HepG2 (cell line): ENCODE data around the gene LCK. TPM values are rescaled to one million over a fixed set of nuclear protein-coding genes. Genes with fewer than 3 reads are reported as not detected.

ENCODE experiments used
- AHR ChIP-seq: IDR thresholded peaks from 2 replicates; pipeline ENCODE4 v1.6.1; 2018; ENCODE audit warnings: missing genetic modification reagents, missing compliant biosample characterization
- AKAP8 ChIP-seq: sonication (generic); formaldehyde crosslinking; IDR thresholded peaks from 2 replicates; pipeline ENCODE4 v1.5.1; 2020; ENCODE audit warnings: mild to moderate bottlenecking, missing genetic modification reagents
- ATF1 ChIP-seq: IDR thresholded peaks from 2 replicates; pipeline ENCODE4 v1.6.1; 2016; ENCODE audit warnings: mild to moderate bottlenecking, control low read depth
- CC2D1A ChIP-seq: sonication (generic); formaldehyde crosslinking; IDR thresholded peaks from 2 replicates; pipeline ENCODE4 v1.8.1; 2023; ENCODE audit warnings: mild to moderate bottlenecking, missing genetic modification reagents
- CEBPB ChIP-seq: IDR thresholded peaks from 2 replicates; pipeline ENCODE4 v1.6.1; 2011; ENCODE audit warnings: low read depth, low read length, improper control_type of control experiment, borderline replicate concordance
- EEA1 ChIP-seq: sonication (generic); formaldehyde crosslinking; IDR thresholded peaks from 2 replicates; pipeline ENCODE4 v1.5.1; 2020; ENCODE audit warnings: mild to moderate bottlenecking, missing genetic modification reagents, borderline replicate concordance
- EZH2 ChIP-seq: conservative IDR thresholded peaks from 2 replicates; pipeline ENCODE4 v1.6.1; 2012; ENCODE audit warnings: mild to moderate bottlenecking, low read depth, low read length, moderate library complexity
- HMGA1 ChIP-seq: sonication (generic); formaldehyde crosslinking; conservative IDR thresholded peaks from 2 replicates; pipeline ENCODE4 v1.4.0; 2020; ENCODE audit warnings: missing genetic modification reagents
- MEIS1 ChIP-seq: sonication (generic); formaldehyde crosslinking; IDR thresholded peaks from 2 replicates; pipeline ENCODE4 v1.9.0; 2021; ENCODE audit warnings: mild to moderate bottlenecking, missing genetic modification reagents, moderate library complexity, borderline replicate concordance
- NFYB ChIP-seq: sonication (generic); formaldehyde crosslinking; IDR thresholded peaks from 2 replicates; pipeline ENCODE4 v1.4.0; 2020; ENCODE audit warnings: missing genetic modification reagents
- POLR2G ChIP-seq: fragments of 200-400 bp; formaldehyde crosslinking; IDR thresholded peaks from 2 replicates; pipeline ENCODE4 v1.6.1; 2018; ENCODE audit warnings: mild to moderate bottlenecking, low read depth, low read length, moderate library complexity
- SPEN ChIP-seq: sonication (generic); formaldehyde crosslinking; IDR thresholded peaks from 2 replicates; pipeline ENCODE4 v1.5.1; 2020; ENCODE audit warnings: low read depth, mild to moderate bottlenecking, missing genetic modification reagents
- TARDBP ChIP-seq: sonication (generic); formaldehyde crosslinking; IDR thresholded peaks from 2 replicates; pipeline ENCODE4 v1.8.0; 2022; ENCODE audit warnings: mild to moderate bottlenecking, missing genetic modification reagents
- THAP11 ChIP-seq: IDR thresholded peaks from 2 replicates; pipeline ENCODE4 v1.6.1; 2016; ENCODE audit warnings: missing biosample characterization, missing genetic modification reagents
- THYN1 ChIP-seq: sonication (generic); formaldehyde crosslinking; IDR thresholded peaks from 2 replicates; pipeline ENCODE4 v1.8.1; 2023; ENCODE audit warnings: low read depth, mild to moderate bottlenecking, moderate library complexity, missing genetic modification reagents, borderline replicate concordance
- U2AF1 ChIP-seq: fragments of 200-400 bp; formaldehyde crosslinking; optimal IDR thresholded peaks from 2 replicates; pipeline ENCODE3; 2017; ENCODE audit warnings: mild to moderate bottlenecking, low read depth, low read length
- ZNF501 ChIP-seq: sonication (generic); formaldehyde crosslinking; IDR thresholded peaks from 2 replicates; pipeline ENCODE4 v1.5.1; 2020; ENCODE audit warnings: mild to moderate bottlenecking, moderate library complexity, missing genetic modification reagents
- ZNF550 ChIP-seq: sonication (generic); formaldehyde crosslinking; IDR thresholded peaks from 2 replicates; pipeline ENCODE4 v1.4.0; 2020; ENCODE audit warnings: mild to moderate bottlenecking, missing genetic modification reagents, borderline replicate concordance
- ZNF614 ChIP-seq: IDR thresholded peaks from 2 replicates; pipeline ENCODE4 v1.6.1; 2018; ENCODE audit warnings: missing biosample characterization, missing genetic modification reagents, inconsistent platforms, borderline replicate concordance
- ZNF850 ChIP-seq: sonication (generic); formaldehyde crosslinking; conservative IDR thresholded peaks from 2 replicates; pipeline ENCODE4 v1.9.0; 2021; ENCODE audit warnings: mild to moderate bottlenecking, missing genetic modification reagents
- polyA plus RNA-seq, 8 experiments: library from polyadenylated mRNA; depleted of rRNA in 3 of 8; stranded (reverse) in 7 of 8; unstranded in 1 of 8; fragments of >200 nt; fragmentation: Illumina TruSeq in 4 of 8; extraction: Trizol in 4 of 8; gene quantifications; 2 replicates each; pipeline versions ENCODE4 v1.2.1 to v1.2.3, GENCODE V29; 2011 to 2016; ENCODE audit warnings: low read depth in 4 of 8, missing spikeins in 1 of 8, mixed read lengths in 1 of 8; ENCODE audit not compliant: insufficient read depth in 1 of 8
- total RNA-seq, 5 experiments: library from RNA; depleted of rRNA; stranded (reverse); fragments of >200 nt; fragmentation: Illumina TruSeq; extraction: Trizol; gene quantifications; 2 replicates each; pipeline ENCODE4 v1.2.3, GENCODE V29; 2016; ENCODE audit warnings: low read depth in 1 of 5
- TF ChIP-seq, protein P1 (sequence below), 2 experiments: sonication (generic) in 1 of 2; formaldehyde crosslinking in 1 of 2; IDR thresholded peaks; 2 replicates each; pipeline versions ENCODE4 v1.4.0 to v1.6.1; 2016 to 2020; ENCODE audit warnings: borderline replicate concordance in 1 of 2, low read depth in 1 of 2, mild to moderate bottlenecking in 1 of 2, missing genetic modification reagents in 1 of 2
- TF ChIP-seq, protein P2 (sequence below): sonication (generic); formaldehyde crosslinking; IDR thresholded peaks from 2 replicates; pipeline ENCODE4 v1.8.0; 2022; ENCODE audit warnings: mild to moderate bottlenecking, missing genetic modification reagents, moderate library complexity
- TF ChIP-seq, protein P3 (sequence below): sonication (generic); formaldehyde crosslinking; IDR thresholded peaks from 2 replicates; pipeline ENCODE4 v1.5.1; 2020; ENCODE audit warnings: mild to moderate bottlenecking, missing genetic modification reagents, borderline replicate concordance

The LCK gene
- total and polyA plus RNA-seq, 2 of the 13 experiments (the other 11 are each of a cell fraction or from before 2014, with no cell fraction given) = 0.93 to 1.8 TPM

DNA sequence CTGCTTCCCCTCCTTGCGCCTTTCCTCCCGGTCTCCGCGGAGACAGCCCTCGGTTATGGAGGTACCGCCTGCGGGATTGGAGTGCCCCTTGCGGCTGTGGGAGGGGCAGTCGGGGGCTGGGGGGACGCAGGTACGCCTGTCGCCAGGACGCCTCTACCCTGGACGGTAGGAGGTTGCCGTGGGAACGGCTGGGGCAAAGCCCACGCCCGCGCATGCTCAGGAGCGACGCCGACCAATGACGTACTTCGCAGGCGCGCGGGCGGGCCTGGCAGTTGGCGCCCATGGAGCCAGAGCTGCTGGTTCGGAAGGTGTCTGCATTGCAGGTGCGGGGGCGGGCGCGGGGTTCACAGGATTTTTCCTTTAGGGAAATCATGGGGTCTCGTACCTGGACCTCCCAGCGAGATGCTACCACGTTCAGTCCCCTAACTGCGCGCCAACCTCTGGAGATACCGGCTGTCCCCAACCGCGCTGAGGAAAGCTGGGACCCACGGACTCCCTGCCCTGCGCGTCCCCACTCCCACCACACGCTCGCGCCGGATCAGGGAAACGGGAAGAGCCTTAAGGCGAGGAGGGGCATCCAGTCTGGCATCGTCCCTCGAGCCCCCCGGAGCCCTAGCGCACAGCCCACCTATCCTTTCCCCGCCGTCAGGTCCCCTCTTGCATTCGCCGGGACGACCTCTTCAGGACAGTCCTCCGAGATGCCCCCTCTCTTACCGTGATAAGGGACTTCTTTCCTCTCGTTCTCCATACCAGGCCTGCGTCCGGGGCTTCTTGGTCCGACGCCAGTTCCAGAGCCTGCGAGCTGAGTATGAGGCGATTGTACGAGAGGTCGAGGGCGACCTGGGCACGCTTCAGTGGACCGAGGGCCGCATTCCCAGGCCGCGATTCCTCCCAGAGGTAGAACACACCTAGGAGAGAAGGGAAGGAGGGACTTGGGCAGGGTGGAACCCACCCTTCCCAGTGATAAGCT, 45.4 kb upstream of the LCK start, which contains the start of gene IQCC (continued):
- TF ChIP-seq, protein P1, sequence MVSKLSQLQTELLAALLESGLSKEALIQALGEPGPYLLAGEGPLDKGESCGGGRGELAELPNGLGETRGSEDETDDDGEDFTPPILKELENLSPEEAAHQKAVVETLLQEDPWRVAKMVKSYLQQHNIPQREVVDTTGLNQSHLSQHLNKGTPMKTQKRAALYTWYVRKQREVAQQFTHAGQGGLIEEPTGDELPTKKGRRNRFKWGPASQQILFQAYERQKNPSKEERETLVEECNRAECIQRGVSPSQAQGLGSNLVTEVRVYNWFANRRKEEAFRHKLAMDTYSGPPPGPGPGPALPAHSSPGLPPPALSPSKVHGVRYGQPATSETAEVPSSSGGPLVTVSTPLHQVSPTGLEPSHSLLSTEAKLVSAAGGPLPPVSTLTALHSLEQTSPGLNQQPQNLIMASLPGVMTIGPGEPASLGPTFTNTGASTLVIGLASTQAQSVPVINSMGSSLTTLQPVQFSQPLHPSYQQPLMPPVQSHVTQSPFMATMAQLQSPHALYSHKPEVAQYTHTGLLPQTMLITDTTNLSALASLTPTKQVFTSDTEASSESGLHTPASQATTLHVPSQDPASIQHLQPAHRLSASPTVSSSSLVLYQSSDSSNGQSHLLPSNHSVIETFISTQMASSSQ (IDR thresholded peaks at IDR 0.05; ENCODE audit: low read depth) = no peak
- TF ChIP-seq, protein P1 (CRISPR knock-in tag; IDR thresholded peaks at IDR 0.05; ENCODE audit: borderline replicate concordance) = 0 out of 2 replicates have a peak, but pooled peaks have one; percentile 19
- TF ChIP-seq HMGA1 (CRISPR knock-in tag) (no peak), AHR (peak; percentile 47; the same call in 1 of the 2 replicates), ZNF850 (CRISPR knock-in tag) (0 out of 2 replicates have a peak, but pooled peaks have one; percentile 24), EEA1 (CRISPR knock-in tag) (peak; percentile 73; the same call in 1 of the 2 replicates), ATF1 (peak; percentile 88), POLR2G (peak; percentile 82), AKAP8 (CRISPR knock-in tag) (peak; percentile 86), CC2D1A (CRISPR knock-in tag) (no peak), MEIS1 (no peak), THAP11 (CRISPR knock-in tag) (peak; percentile 75), THYN1 (no peak), ZNF550 (CRISPR knock-in tag) (no peak), ZNF614 (0 out of 2 replicates have a peak, but pooled peaks have one; percentile 60), U2AF1 (no peak), EZH2 (no peak), TARDBP (CRISPR knock-in tag) (peak; percentile 56; the same call in 1 of the 2 replicates), SPEN (peak; percentile 70; the same call in 1 of the 2 replicates), NFYB (CRISPR knock-in tag) (peak; percentile 12; the same call in 1 of the 2 replicates), CEBPB (no peak), ZNF501 (CRISPR knock-in tag) (peak; percentile 72)
- TF ChIP-seq, protein P2, sequence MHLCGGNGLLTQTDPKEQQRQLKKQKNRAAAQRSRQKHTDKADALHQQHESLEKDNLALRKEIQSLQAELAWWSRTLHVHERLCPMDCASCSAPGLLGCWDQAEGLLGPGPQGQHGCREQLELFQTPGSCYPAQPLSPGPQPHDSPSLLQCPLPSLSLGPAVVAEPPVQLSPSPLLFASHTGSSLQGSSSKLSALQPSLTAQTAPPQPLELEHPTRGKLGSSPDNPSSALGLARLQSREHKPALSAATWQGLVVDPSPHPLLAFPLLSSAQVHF (CRISPR knock-in tag) = 0 out of 2 replicates have a peak, but pooled peaks have one; percentile 39
- TF ChIP-seq, protein P3, sequence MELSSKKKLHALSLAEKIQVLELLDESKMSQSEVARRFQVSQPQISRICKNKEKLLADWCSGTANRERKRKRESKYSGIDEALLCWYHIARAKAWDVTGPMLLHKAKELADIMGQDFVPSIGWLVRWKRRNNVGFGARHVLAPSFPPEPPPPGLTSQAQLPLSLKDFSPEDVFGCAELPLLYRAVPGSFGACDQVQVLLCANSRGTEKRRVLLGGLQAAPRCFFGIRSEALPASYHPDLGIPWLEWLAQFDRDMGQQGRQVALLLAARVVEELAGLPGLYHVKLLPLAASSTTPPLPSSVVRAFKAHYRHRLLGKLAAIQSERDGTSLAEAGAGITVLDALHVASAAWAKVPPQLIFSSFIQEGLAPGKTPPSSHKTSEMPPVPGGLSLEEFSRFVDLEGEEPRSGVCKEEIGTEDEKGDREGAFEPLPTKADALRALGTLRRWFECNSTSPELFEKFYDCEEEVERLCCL (CRISPR knock-in tag) = no peak
